Measurements from ENCODE around the gene NDRG4. TPM values are rescaled to one million over a fixed set of nuclear protein-coding genes. Genes with fewer than 3 reads are reported as not detected.

The NDRG4 gene
- total and polyA plus RNA-seq, 2 experiments from 2014 or later = 16.3 to 32.1 TPM

DNA sequence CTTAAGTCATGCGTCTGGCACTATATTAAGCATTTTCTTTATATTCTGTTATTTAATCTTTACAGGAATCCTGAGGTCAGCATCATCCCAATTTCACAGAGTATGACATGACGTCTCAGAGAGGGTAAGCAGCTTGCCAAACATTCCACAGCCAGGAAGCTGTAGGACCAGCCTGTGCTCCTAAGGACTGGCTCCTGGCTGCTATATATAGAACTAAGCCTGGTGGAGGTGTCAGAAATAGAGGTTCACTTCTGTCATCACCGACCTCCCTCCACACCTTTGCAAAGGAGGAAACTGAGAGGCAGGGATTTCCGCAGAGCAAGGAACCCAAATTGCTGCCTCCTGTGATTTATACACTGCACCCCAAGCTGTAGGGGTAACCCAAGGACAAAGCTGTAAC, 37.9 kb upstream of the NDRG4 start (continued):
- TF ChIP-seq, protein P1, sequence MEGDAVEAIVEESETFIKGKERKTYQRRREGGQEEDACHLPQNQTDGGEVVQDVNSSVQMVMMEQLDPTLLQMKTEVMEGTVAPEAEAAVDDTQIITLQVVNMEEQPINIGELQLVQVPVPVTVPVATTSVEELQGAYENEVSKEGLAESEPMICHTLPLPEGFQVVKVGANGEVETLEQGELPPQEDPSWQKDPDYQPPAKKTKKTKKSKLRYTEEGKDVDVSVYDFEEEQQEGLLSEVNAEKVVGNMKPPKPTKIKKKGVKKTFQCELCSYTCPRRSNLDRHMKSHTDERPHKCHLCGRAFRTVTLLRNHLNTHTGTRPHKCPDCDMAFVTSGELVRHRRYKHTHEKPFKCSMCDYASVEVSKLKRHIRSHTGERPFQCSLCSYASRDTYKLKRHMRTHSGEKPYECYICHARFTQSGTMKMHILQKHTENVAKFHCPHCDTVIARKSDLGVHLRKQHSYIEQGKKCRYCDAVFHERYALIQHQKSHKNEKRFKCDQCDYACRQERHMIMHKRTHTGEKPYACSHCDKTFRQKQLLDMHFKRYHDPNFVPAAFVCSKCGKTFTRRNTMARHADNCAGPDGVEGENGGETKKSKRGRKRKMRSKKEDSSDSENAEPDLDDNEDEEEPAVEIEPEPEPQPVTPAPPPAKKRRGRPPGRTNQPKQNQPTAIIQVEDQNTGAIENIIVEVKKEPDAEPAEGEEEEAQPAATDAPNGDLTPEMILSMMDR (conservative IDR thresholded peaks at IDR 0.05; ENCODE audit: low read depth in 2 of 2) = no peak
- TF ChIP-seq EZH2phosphoT487 (IDR thresholded peaks at IDR 0.05; ENCODE audit: unreplicated experiment) (no peak), ZNF331 (CRISPR knock-in tag; IDR thresholded peaks at IDR 0.05; ENCODE audit: low read depth) (no peak), NANOG (IDR thresholded peaks at IDR 0.05; ENCODE audit: borderline replicate concordance) (no peak), POLR2AphosphoS5 (IDR thresholded peaks at IDR 0.05; ENCODE audit: low read depth) (no peak), CREB1 (CRISPR knock-in tag; IDR thresholded peaks at IDR 0.05; ENCODE audit: low read depth) (no peak), JUNB (IDR thresholded peaks at IDR 0.05; ENCODE audit: unreplicated experiment) (no peak)
- TF ChIP-seq, protein P2, sequence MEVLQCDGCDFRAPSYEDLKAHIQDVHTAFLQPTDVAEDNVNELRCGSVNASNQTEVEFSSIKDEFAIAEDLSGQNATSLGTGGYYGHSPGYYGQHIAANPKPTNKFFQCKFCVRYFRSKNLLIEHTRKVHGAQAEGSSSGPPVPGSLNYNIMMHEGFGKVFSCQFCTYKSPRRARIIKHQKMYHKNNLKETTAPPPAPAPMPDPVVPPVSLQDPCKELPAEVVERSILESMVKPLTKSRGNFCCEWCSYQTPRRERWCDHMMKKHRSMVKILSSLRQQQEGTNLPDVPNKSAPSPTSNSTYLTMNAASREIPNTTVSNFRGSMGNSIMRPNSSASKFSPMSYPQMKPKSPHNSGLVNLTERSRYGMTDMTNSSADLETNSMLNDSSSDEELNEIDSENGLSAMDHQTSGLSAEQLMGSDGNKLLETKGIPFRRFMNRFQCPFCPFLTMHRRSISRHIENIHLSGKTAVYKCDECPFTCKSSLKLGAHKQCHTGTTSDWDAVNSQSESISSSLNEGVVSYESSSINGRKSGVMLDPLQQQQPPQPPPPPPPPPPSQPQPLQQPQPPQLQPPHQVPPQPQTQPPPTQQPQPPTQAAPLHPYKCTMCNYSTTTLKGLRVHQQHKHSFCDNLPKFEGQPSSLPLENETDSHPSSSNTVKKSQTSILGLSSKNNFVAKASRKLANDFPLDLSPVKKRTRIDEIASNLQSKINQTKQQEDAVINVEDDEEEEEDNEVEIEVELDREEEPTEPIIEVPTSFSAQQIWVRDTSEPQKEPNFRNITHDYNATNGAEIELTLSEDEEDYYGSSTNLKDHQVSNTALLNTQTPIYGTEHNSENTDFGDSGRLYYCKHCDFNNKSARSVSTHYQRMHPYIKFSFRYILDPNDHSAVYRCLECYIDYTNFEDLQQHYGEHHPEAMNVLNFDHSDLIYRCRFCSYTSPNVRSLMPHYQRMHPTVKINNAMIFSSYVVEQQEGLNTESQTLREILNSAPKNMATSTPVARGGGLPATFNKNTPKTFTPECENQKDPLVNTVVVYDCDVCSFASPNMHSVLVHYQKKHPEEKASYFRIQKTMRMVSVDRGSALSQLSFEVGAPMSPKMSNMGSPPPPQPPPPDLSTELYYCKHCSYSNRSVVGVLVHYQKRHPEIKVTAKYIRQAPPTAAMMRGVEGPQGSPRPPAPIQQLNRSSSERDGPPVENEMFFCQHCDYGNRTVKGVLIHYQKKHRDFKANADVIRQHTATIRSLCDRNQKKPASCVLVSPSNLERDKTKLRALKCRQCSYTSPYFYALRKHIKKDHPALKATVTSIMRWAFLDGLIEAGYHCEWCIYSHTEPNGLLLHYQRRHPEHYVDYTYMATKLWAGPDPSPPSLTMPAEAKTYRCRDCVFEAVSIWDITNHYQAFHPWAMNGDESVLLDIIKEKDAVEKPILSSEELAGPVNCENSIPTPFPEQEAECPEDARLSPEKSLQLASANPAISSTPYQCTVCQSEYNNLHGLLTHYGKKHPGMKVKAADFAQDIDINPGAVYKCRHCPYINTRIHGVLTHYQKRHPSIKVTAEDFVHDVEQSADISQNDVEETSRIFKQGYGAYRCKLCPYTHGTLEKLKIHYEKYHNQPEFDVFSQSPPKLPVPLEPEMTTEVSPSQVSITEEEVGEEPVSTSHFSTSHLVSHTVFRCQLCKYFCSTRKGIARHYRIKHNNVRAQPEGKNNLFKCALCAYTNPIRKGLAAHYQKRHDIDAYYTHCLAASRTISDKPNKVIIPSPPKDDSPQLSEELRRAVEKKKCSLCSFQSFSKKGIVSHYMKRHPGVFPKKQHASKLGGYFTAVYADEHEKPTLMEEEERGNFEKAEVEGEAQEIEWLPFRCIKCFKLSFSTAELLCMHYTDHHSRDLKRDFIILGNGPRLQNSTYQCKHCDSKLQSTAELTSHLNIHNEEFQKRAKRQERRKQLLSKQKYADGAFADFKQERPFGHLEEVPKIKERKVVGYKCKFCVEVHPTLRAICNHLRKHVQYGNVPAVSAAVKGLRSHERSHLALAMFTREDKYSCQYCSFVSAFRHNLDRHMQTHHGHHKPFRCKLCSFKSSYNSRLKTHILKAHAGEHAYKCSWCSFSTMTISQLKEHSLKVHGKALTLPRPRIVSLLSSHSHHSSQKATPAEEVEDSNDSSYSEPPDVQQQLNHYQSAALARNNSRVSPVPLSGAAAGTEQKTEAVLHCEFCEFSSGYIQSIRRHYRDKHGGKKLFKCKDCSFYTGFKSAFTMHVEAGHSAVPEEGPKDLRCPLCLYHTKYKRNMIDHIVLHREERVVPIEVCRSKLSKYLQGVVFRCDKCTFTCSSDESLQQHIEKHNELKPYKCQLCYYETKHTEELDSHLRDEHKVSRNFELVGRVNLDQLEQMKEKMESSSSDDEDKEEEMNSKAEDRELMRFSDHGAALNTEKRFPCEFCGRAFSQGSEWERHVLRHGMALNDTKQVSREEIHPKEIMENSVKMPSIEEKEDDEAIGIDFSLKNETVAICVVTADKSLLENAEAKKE (CRISPR knock-in tag; IDR thresholded peaks at IDR 0.05) = no peak

DNA sequence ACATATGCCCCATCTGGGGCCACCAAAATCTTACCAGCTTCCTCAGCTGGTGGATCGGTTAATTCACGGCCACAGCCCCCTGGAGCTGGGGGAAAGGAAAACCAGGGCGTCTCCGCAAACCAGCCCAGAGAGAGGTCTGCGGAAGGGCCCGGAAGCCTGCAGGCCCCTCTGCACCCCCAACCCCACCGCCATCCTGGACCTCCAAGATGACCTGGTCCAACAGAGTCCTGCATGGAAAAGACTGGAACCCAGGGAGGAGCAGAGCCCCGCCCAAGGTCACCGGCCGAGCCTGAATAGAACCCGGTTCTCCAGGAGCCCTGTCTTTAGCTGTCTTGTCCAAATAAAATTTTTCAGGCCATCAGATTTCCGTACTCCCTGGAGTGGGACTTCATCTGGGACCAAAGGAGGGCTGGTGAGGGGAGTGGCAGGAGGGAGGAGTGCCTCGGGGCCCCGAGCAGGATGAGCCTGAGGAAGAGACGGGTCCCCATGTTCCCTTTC, 37.4 kb upstream of the NDRG4 start:
- H3K27me3 ChIP-seq (ENCODE audit: insufficient read depth) = peaks cover 63% of the 10 kb centered on the region
- DNase-seq (ENCODE audit: low spot score) = peak; percentile 17
- peaks cover 11% of the 10 kb centered on the region; the same call in 1 of the 2 replicates for H3K4me1 ChIP-seq (ENCODE audit: insufficient read depth)
- peak overlapping the region; percentile 68 for H3K4me3 ChIP-seq
- H3K4me2 ChIP-seq = peak overlapping the region; percentile 88
- Mint-ChIP-seq H3K27me3 (ENCODE audit: insufficient read depth, low read depth, poor library complexity) (peaks cover 51% of the 10 kb centered on the region), H3K4me3 (peak overlapping the region; percentile 59; the same call in 2 of the 3 replicates), H3K36me3 (ENCODE audit: low read depth) (no peaks in the 10 kb centered on the region), H3K27ac (no peak overlapping the region), H3K4me1 (peaks cover 14% of the 10 kb centered on the region), H3K9me3 (no peaks in the 10 kb centered on the region)
- no peaks in the 10 kb centered on the region; the same call in 1 of the 2 replicates for H3F3A ChIP-seq (replicated peaks; ENCODE audit: low read depth)
- peak; percentile 2; the same call in 2 of the 3 replicates for ATAC-seq
- no peaks in the 10 kb centered on the region for H3K79me2 ChIP-seq (replicated peaks; ENCODE audit: insufficient read depth)
- H3K36me3 ChIP-seq (ENCODE audit: insufficient read depth) = no peaks in the 10 kb centered on the region
- H4K20me1 ChIP-seq (replicated peaks; ENCODE audit: insufficient read depth) = no peaks in the 10 kb centered on the region
- H3K27ac ChIP-seq (ENCODE audit: low read depth) = no peak overlapping the region
- H3K9me2 ChIP-seq (ENCODE audit: insufficient read depth) = no peaks in the 10 kb centered on the region
- peak overlapping the region; percentile 96 for H2AFZ ChIP-seq
- TF ChIP-seq CREB1 (CRISPR knock-in tag; IDR thresholded peaks at IDR 0.05; ENCODE audit: low read depth) (no peak), NANOG (IDR thresholded peaks at IDR 0.05; ENCODE audit: borderline replicate concordance) (no peak), EZH2 (IDR thresholded peaks at IDR 0.05; ENCODE audit: low read depth, unreplicated experiment) (no peak), POLR2AphosphoS5 (IDR thresholded peaks at IDR 0.05; ENCODE audit: low read depth) (no peak), ZNF114 (CRISPR knock-in tag; IDR thresholded peaks at IDR 0.05) (no peak), ZNF331 (CRISPR knock-in tag; IDR thresholded peaks at IDR 0.05; ENCODE audit: low read depth) (no peak), JUNB (IDR thresholded peaks at IDR 0.05; ENCODE audit: unreplicated experiment) (no peak)
- TF ChIP-seq, protein P1 (conservative IDR thresholded peaks at IDR 0.05; ENCODE audit: low read depth in 2 of 2) = no peak
